CD4-positive, CD25-positive, alpha-beta regulatory T cell (primary cell): Measurements from ENCODE around the gene SWAP70. TPM values are rescaled to one million over a fixed set of nuclear protein-coding genes. Genes with fewer than 3 reads are reported as not detected.

ENCODE experiments used
- ATAC-seq, 2 donors: fragments of 150-1000 bp; cut with Tn5 transposase; one replicate each; pipeline ENCODE4 v1.10.0; 2021; ENCODE audit warnings: low read depth in 2 of 2, moderate number of reproducible peaks in 2 of 2, moderate library complexity in 1 of 2
- DNase-seq, 3 donors: peaks; one replicate each; pipeline versions ENCODE4 v3.0.0 to v3.0.0-alpha.2; 2012 to 2022; ENCODE audit warnings: mixed read lengths in 1 of 3
- H3K27ac ChIP-seq: one replicate; pipeline ENCODE4 v1.7.0; 2013; ENCODE audit warnings: mild to moderate bottlenecking, low read length; ENCODE audit not compliant: insufficient read depth, poor library complexity, severe bottlenecking
- H3K27me3 ChIP-seq: one replicate; pipeline ENCODE4 v1.7.0; 2013; ENCODE audit warnings: low read length; ENCODE audit not compliant: control insufficient read depth, insufficient read depth
- H3K36me3 ChIP-seq: one replicate; pipeline ENCODE4 v1.7.0; 2013; ENCODE audit warnings: mild to moderate bottlenecking, low read length, moderate library complexity; ENCODE audit not compliant: control insufficient read depth, insufficient read depth
- H3K4me1 ChIP-seq: 2 replicates; pipeline ENCODE4 v1.7.0; 2013; ENCODE audit warnings: mild to moderate bottlenecking, low read length; ENCODE audit not compliant: insufficient read depth, control insufficient read depth, poor library complexity, severe bottlenecking
- H3K4me3 ChIP-seq: one replicate; pipeline ENCODE4 v1.7.0; 2013; ENCODE audit warnings: low read depth, mild to moderate bottlenecking, low read length, moderate library complexity
- H3K9me3 ChIP-seq, 2 experiments: 1 replicate in 1 of 2; 2 replicates in 1 of 2; pipeline ENCODE4 v1.7.0; 2013; ENCODE audit warnings: low read length in 2 of 2, mild to moderate bottlenecking in 1 of 2, moderate library complexity in 1 of 2; ENCODE audit not compliant: control insufficient read depth in 2 of 2
- H3K27ac Mint-ChIP-seq, 3 donors: one replicate each; pipeline ENCODE4 v1.8.0; 2020 to 2022; ENCODE audit warnings: mild to moderate bottlenecking in 3 of 3, mixed read lengths in 3 of 3, moderate library complexity in 2 of 3
- H3K27me3 Mint-ChIP-seq: one replicate; pipeline ENCODE4 v1.8.0; 2022; ENCODE audit warnings: mild to moderate bottlenecking, mixed read lengths
- H3K36me3 Mint-ChIP-seq: one replicate; pipeline ENCODE4 v1.8.0; 2020; ENCODE audit warnings: mixed read lengths
- H3K4me1 Mint-ChIP-seq, 4 donors: one replicate each; pipeline ENCODE4 v1.8.0; 2020 to 2022; ENCODE audit warnings: mixed read lengths in 4 of 4, mild to moderate bottlenecking in 1 of 4
- H3K4me3 Mint-ChIP-seq, 4 donors: one replicate each; pipeline ENCODE4 v1.8.0; 2020 to 2022; ENCODE audit warnings: mild to moderate bottlenecking in 4 of 4, mixed read lengths in 4 of 4, moderate library complexity in 3 of 4
- H3K9me3 Mint-ChIP-seq, 7 donors: one replicate each; pipeline ENCODE4 v1.8.0; 2020 to 2022; ENCODE audit warnings: mixed read lengths in 7 of 7, mild to moderate bottlenecking in 3 of 7, moderate library complexity in 2 of 7
- polyA plus RNA-seq, 4 donors: library from polyadenylated mRNA; unstranded; fragments of 300-500 nt; fragmentation: Illumina TruSeq; gene quantifications; one replicate each; pipeline ENCODE4 v1.2.3, GENCODE V29; 2021
- total RNA-seq: library from RNA; stranded (reverse); gene quantifications from one replicate; pipeline ENCODE4 v1.2.3, GENCODE V29; 2022

Gene SWAP70
- total and polyA plus RNA-seq, 5 donors from 2014 or later, result 6.1 to 16.3 (median 13.2) TPM

DNA sequence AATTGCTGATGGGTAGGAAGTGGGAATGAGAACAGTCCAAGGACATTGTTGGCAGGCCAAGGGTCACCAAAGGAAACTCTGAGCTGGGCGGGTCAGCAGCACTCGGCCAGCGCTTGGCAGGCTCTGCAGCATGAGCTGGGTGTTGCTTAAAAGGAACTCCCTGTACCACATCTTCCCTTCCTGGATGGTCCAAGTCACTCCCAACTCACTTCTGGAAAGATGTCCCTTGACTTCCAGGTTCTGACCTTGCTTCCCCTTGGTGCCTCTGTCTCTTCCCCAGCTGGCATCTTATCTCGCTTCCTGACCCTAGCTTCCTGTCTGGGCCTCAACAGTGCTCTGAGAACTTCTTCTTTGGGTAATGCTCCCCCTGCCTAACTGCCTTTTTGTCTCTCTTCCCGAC is 24.8 kb upstream of the SWAP70 start:
- ATAC-seq, result no peak

DNA sequence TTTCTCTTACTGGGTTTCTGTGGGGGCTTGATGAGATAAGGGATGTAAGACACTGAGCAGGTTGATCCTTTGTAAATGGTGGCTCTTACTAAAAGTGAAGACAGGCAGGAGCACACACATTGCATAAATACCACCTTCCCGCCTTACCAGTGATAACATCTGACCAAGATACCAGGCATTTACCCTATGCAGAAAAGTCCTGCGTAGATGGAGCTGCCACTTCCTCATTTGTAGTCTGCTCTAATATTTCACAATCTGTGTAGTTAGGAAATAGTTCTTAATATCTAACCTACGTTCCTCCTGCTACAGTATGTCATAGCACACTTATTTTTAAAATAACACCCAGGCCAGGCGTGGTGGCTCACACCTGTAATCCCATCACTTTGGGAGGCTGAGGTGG is 23.9 kb upstream of the SWAP70 start:
- H3K9me3 Mint-ChIP-seq, result peaks cover 0 to 1% (median 0%) of the 10 kb centered on the region in 7 donors
- Histone ChIP-seq H3K36me3 (no peaks in the 10 kb centered on the region), H3K9me3 (no peaks in the 10 kb centered on the region), H3K27ac (no peak overlapping the region), H3K4me1 (no peaks in the 10 kb centered on the region), H3K27me3 (no peaks in the 10 kb centered on the region), H3K4me3 (no peak overlapping the region)
- H3K27ac Mint-ChIP-seq, result no peak overlapping the region
- no peaks in the 10 kb centered on the region for H3K36me3 Mint-ChIP-seq
- H3K27me3 Mint-ChIP-seq, result peaks cover 2% of the 10 kb centered on the region
- H3K4me1 Mint-ChIP-seq, result peaks cover 0 to 4% (median 0%) of the 10 kb centered on the region in 4 donors
- DNase-seq, result no peak
- no peak for ATAC-seq
- H3K4me3 Mint-ChIP-seq, result no peak overlapping the region

More for the DNA sequence above, 24.8 kb upstream of the SWAP70 start:
- Mint-ChIP-seq H3K4me1 (peaks cover 0 to 4% (median 0%) of the 10 kb centered on the region in 4 donors), H3K36me3 (no peaks in the 10 kb centered on the region), H3K4me3 (peak overlapping the region in 1 of 4 donors; percentile 60), H3K9me3 (peaks cover 0 to 1% (median 0%) of the 10 kb centered on the region in 7 donors), H3K27me3 (no peaks in the 10 kb centered on the region), H3K27ac (peak overlapping the region in 1 of 3 donors; percentile 17)
- Histone ChIP-seq H3K4me3 (no peak overlapping the region), H3K36me3 (no peaks in the 10 kb centered on the region), H3K27ac (no peak overlapping the region), H3K9me3 (no peaks in the 10 kb centered on the region), H3K27me3 (no peaks in the 10 kb centered on the region), H3K4me1 (no peaks in the 10 kb centered on the region)
- no peak for DNase-seq

- no peak overlapping the region for H3K27ac Mint-ChIP-seq
- Histone ChIP-seq H3K27me3 (no peaks in the 10 kb centered on the region), H3K36me3 (no peaks in the 10 kb centered on the region), H3K4me1 (no peaks in the 10 kb centered on the region), H3K27ac (no peak overlapping the region), H3K4me3 (no peak overlapping the region), H3K9me3 (no peaks in the 10 kb centered on the region)
- H3K27me3 Mint-ChIP-seq, result peaks cover 12% of the 10 kb centered on the region
- H3K4me1 Mint-ChIP-seq, result peaks cover 0 to 4% (median 0%) of the 10 kb centered on the region in 4 donors
- peaks cover 0 to 3% (median 0%) of the 10 kb centered on the region in 7 donors for H3K9me3 Mint-ChIP-seq
- DNase-seq (no peak), ATAC-seq (no peak)
- no peaks in the 10 kb centered on the region for H3K36me3 Mint-ChIP-seq
- H3K4me3 Mint-ChIP-seq, result no peak overlapping the region
These were observed 21.0 kb upstream of the SWAP70 start for GRCh38 chr11:9642894-9643293.

GRCh38 chr11:9643751-9644150 is 20.1 kb upstream of the SWAP70 start:
- Mint-ChIP-seq H3K27me3 (peaks cover 12% of the 10 kb centered on the region), H3K36me3 (no peaks in the 10 kb centered on the region), H3K9me3 (peaks cover 0 to 3% (median 0%) of the 10 kb centered on the region in 7 donors), H3K4me1 (peaks cover 0 to 4% (median 0%) of the 10 kb centered on the region in 4 donors), H3K27ac (no peak overlapping the region), H3K4me3 (no peak overlapping the region)
- Histone ChIP-seq H3K4me3 (no peak overlapping the region), H3K9me3 (no peaks in the 10 kb centered on the region), H3K27me3 (no peaks in the 10 kb centered on the region), H3K4me1 (no peaks in the 10 kb centered on the region), H3K27ac (no peak overlapping the region), H3K36me3 (no peaks in the 10 kb centered on the region)
- ATAC-seq (no peak), DNase-seq (no peak)

DNA sequence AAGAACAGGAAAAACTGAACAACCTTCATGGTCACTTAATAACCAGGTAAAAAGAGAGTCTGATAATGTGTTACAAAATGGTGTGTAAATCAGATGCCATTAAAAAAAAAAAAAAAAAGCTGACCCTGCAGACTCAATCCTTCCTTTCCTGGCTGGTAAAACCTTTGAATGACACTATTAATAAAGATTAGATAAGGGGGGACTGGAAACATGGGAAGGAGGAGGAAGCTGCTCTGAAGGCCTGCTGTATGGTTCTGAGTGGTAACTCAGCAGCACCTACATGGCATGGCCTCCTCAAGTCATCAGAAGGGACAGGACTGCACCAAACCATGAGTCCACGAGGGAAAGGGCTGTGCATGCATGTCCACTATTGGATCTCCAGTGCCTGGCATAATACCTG is 18.0 kb upstream of the SWAP70 start:
- H3K27ac ChIP-seq, result no peak overlapping the region
- no peak overlapping the region for H3K27ac Mint-ChIP-seq
- ATAC-seq (no peak), DNase-seq (no peak)
- no peak overlapping the region for H3K4me3 ChIP-seq
- no peaks in the 10 kb centered on the region for H3K27me3 ChIP-seq
- H3K4me1 ChIP-seq, result no peaks in the 10 kb centered on the region
- no peaks in the 10 kb centered on the region for H3K36me3 Mint-ChIP-seq
- peaks cover 0 to 3% (median 0%) of the 10 kb centered on the region in 7 donors for H3K9me3 Mint-ChIP-seq
- H3K27me3 Mint-ChIP-seq, result peaks cover 18% of the 10 kb centered on the region
- no peaks in the 10 kb centered on the region for H3K36me3 ChIP-seq
- H3K9me3 ChIP-seq, result no peaks in the 10 kb centered on the region
- H3K4me3 Mint-ChIP-seq, result no peak overlapping the region
- H3K4me1 Mint-ChIP-seq, result peaks cover 0 to 4% (median 0%) of the 10 kb centered on the region in 4 donors

GRCh38 chr11:9646324-9646723 is 17.6 kb upstream of the SWAP70 start:
- H3K4me1 Mint-ChIP-seq, result peaks cover 0 to 4% (median 0%) of the 10 kb centered on the region in 4 donors
- DNase-seq (no peak), ATAC-seq (no peak)
- no peaks in the 10 kb centered on the region for H3K4me1 ChIP-seq
- peaks cover 18% of the 10 kb centered on the region for H3K27me3 Mint-ChIP-seq
- peaks cover 0 to 3% (median 0%) of the 10 kb centered on the region in 7 donors for H3K9me3 Mint-ChIP-seq
- no peaks in the 10 kb centered on the region for H3K27me3 ChIP-seq
- H3K36me3 Mint-ChIP-seq, result no peaks in the 10 kb centered on the region
- H3K4me3 Mint-ChIP-seq, result no peak overlapping the region
- no peaks in the 10 kb centered on the region for H3K36me3 ChIP-seq
- no peak overlapping the region for H3K27ac ChIP-seq
- H3K9me3 ChIP-seq, result no peaks in the 10 kb centered on the region
- H3K27ac Mint-ChIP-seq, result no peak overlapping the region
- no peak overlapping the region for H3K4me3 ChIP-seq

DNA sequence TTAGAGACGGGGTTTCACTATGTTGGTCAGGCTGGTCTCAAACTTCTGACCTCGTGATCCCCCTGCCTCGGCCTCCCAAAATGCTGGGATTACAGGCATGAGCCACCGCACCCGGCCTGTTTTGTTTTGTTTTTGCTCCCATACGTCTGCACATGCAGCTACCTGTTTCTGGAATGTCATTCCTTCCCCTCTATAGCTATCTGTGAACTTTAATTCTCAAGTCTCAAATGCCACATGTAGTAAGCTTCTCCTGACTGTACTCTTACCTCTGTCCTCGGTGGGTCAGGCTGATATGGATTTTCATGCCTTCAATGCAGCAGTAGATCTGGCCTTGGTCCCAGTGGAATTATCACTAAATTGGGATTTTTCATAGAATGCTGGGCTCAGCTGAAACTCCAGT is 12.4 kb upstream of the SWAP70 start:
- Histone ChIP-seq H3K4me3 (no peak overlapping the region), H3K27me3 (no peaks in the 10 kb centered on the region), H3K9me3 (no peaks in the 10 kb centered on the region), H3K4me1 (no peaks in the 10 kb centered on the region), H3K36me3 (no peaks in the 10 kb centered on the region), H3K27ac (no peak overlapping the region)
- ATAC-seq (no peak), DNase-seq (no peak)
- Mint-ChIP-seq H3K4me1 (peaks cover 0 to 8% (median 0%) of the 10 kb centered on the region in 4 donors), H3K36me3 (no peaks in the 10 kb centered on the region), H3K27me3 (peaks cover 19% of the 10 kb centered on the region), H3K9me3 (peaks cover 0 to 4% (median 0%) of the 10 kb centered on the region in 7 donors), H3K27ac (no peak overlapping the region), H3K4me3 (no peak overlapping the region)
